ENCODE measurements around the gene FOXO1.

GRCh38 chr13:40508767-40509342, 157.6 kb downstream of the FOXO1 start:
- TF ChIP-seq POLR2AphosphoS5 (IDR thresholded peaks at IDR 0.05; ENCODE audit: low read depth) (no peak), CTCF (conservative IDR thresholded peaks at IDR 0.05; ENCODE audit: low read depth in 2 of 2) (no peak), EZH2phosphoT487 (IDR thresholded peaks at IDR 0.05; ENCODE audit: unreplicated experiment) (no peak), EZH2 (IDR thresholded peaks at IDR 0.05; ENCODE audit: low read depth, unreplicated experiment) (no peak), REST (IDR thresholded peaks at IDR 0.05; ENCODE audit: unreplicated experiment) (no peak), CREB1 (CRISPR knock-in tag; IDR thresholded peaks at IDR 0.05; ENCODE audit: low read depth) (no peak), JUNB (IDR thresholded peaks at IDR 0.05; ENCODE audit: unreplicated experiment) (no peak), NANOG (IDR thresholded peaks at IDR 0.05; ENCODE audit: borderline replicate concordance) (no peak)
